SK-N-SH (cell line): Measurements from ENCODE around the gene YARS1. TPM values are rescaled to one million over a fixed set of nuclear protein-coding genes. Genes with fewer than 3 reads are reported as not detected.
A peak's percentile ranks its signal among the peaks of the same experiment; 100 is the strongest.

Experiments
- CTCF ChIA-PET: fragments of 300-600, 350-600 bp; formaldehyde crosslinking; extraction: SDS; loops from one replicate; lab custom pipeline; 2021; lab: Yijun Ruan, JAX
- POLR2A ChIA-PET: fragments of 350-600 bp; sonication (Branson Sonifier 250); formaldehyde crosslinking; extraction: SDS; loops from one replicate; lab custom pipeline; 2020; ENCODE audit warnings: antibody characterized with exemption, inconsistent platforms; lab: Yijun Ruan, JAX
- DNase-seq: peaks from one replicate; pipeline ENCODE4 v3.0.0; 2012
- H2AFZ ChIP-seq: fragments of 200-600 bp; sonication (generic); 2 replicates; pipeline ENCODE4 v1.8.1; 2016; ENCODE audit warnings: antibody characterized with exemption, mild to moderate bottlenecking, low read depth
- H3F3A ChIP-seq: fragments of 200-600 bp; sonication (generic); replicated peaks from 2 replicates; pipeline ENCODE3; 2016; ENCODE audit warnings: antibody characterized with exemption, mild to moderate bottlenecking; ENCODE audit not compliant: insufficient read depth
- H3K27ac ChIP-seq, 2 experiments: fragments of 200-500 bp in 1 of 2; fragments of 200-600 bp in 1 of 2; sonication (Bioruptor generic) in 1 of 2; sonication (generic), shearing (Covaris generic) in 1 of 2; 2 replicates each; pipeline versions ENCODE4 v1.5.1 to v1.6.1; 2014 to 2016; ENCODE audit warnings: low read depth in 2 of 2, inconsistent platforms in 1 of 2, low read length in 1 of 2, mild to moderate bottlenecking in 1 of 2, mixed read lengths in 1 of 2
- H3K27me3 ChIP-seq: fragments of 200-600 bp; sonication (generic), shearing (Covaris generic); 2 replicates; pipeline ENCODE4 v1.6.1; 2016; ENCODE audit warnings: mixed run types; ENCODE audit not compliant: insufficient read depth
- H3K36me3 ChIP-seq, 2 experiments: fragments of 200-500 bp in 1 of 2; fragments of 200-600 bp in 1 of 2; sonication (Bioruptor generic) in 1 of 2; sonication (generic) in 1 of 2; replicated peaks in 1 of 2; 2 replicates each; pipeline versions ENCODE3 to v1.5.1; 2014 to 2016; ENCODE audit warnings: low read length in 1 of 2, mild to moderate bottlenecking in 1 of 2; ENCODE audit not compliant: insufficient read depth in 2 of 2, control insufficient read depth in 1 of 2
- H3K4me1 ChIP-seq, 2 experiments: fragments of 200-500 bp in 1 of 2; fragments of 200-600 bp in 1 of 2; sonication (Bioruptor generic) in 1 of 2; sonication (generic), shearing (Covaris generic) in 1 of 2; 2 replicates each; pipeline versions ENCODE4 v1.5.1 to v1.6.1; 2014 to 2016; ENCODE audit warnings: low read depth in 1 of 2, low read length in 1 of 2, mixed run types in 1 of 2; ENCODE audit not compliant: insufficient read depth in 2 of 2, control insufficient read depth in 1 of 2
- H3K4me2 ChIP-seq: fragments of 200-600 bp; sonication (generic), shearing (Covaris generic); 2 replicates; pipeline ENCODE4 v1.6.1; 2017; ENCODE audit warnings: mixed run types
- H3K4me3 ChIP-seq, 2 experiments: fragments of 200-500 bp in 1 of 2; fragments of 200-600 bp in 1 of 2; sonication (Bioruptor generic) in 1 of 2; sonication (generic), shearing (Covaris generic) in 1 of 2; 2 replicates each; pipeline versions ENCODE4 v1.5.1 to v1.8.1; 2014 to 2016; ENCODE audit warnings: low read depth in 2 of 2, inconsistent platforms in 1 of 2, low read length in 1 of 2, mild to moderate bottlenecking in 1 of 2, mixed read lengths in 1 of 2, moderate library complexity in 1 of 2
- H3K79me2 ChIP-seq: fragments of 200-600 bp; sonication (generic); 2 replicates; pipeline ENCODE4 v1.8.1; 2017; ENCODE audit warnings: mild to moderate bottlenecking; ENCODE audit not compliant: insufficient read depth
- H3K9ac ChIP-seq: fragments of 200-600 bp; sonication (generic); 2 replicates; pipeline ENCODE4 v1.6.1; 2017; ENCODE audit warnings: mixed run types
- H3K9me2 ChIP-seq: fragments of 200-600 bp; sonication (generic); 2 replicates; pipeline ENCODE4 v1.6.1; 2017; ENCODE audit warnings: mixed run types
- H3K9me3 ChIP-seq: fragments of 200-600 bp; sonication (generic); 2 replicates; pipeline ENCODE4 v1.6.1; 2017; ENCODE audit warnings: mixed run types, mild to moderate bottlenecking, moderate library complexity
- H4K20me1 ChIP-seq: fragments of 200-600 bp; sonication (generic); 2 replicates; pipeline ENCODE4 v1.6.1; 2017; ENCODE audit warnings: mild to moderate bottlenecking, mixed run types; ENCODE audit not compliant: insufficient read depth
- CTCF ChIP-seq: fragments of 200-600 bp; sonication (generic); IDR thresholded peaks from 2 replicates; pipeline ENCODE4 v1.6.1; 2017; ENCODE audit warnings: antibody characterized with exemption, mild to moderate bottlenecking, moderate library complexity
- EZH2phosphoT487 ChIP-seq: fragments of 200-600 bp; sonication (generic); IDR thresholded peaks from 2 replicates; pipeline ENCODE4 v1.6.1; 2017; ENCODE audit warnings: low read depth, mixed run types, mild to moderate bottlenecking, antibody characterized with exemption, moderate library complexity, borderline replicate concordance
- GABPA ChIP-seq: IDR thresholded peaks from 2 replicates; pipeline ENCODE4 v1.4.0; 2012; ENCODE audit warnings: low read depth, mild to moderate bottlenecking
- IRF3 ChIP-seq: fragments of 150-350 bp; IDR thresholded peaks from 2 replicates; pipeline ENCODE4 v1.6.1; 2016; ENCODE audit warnings: mild to moderate bottlenecking, low read depth, low read length
- MAX ChIP-seq: IDR thresholded peaks from 2 replicates; pipeline ENCODE4 v1.4.0; 2012; ENCODE audit warnings: low read depth
- NFIC ChIP-seq: IDR thresholded peaks from 2 replicates; pipeline ENCODE4 v1.4.0; 2012; ENCODE audit warnings: borderline replicate concordance
- NRF1 ChIP-seq: IDR thresholded peaks from 2 replicates; pipeline ENCODE4 v1.6.1; 2012; ENCODE audit warnings: low read depth, mild to moderate bottlenecking, low read length
- PBX3 ChIP-seq: IDR thresholded peaks from 2 replicates; pipeline ENCODE4; 2012
- RXRA ChIP-seq: IDR thresholded peaks from 2 replicates; pipeline ENCODE4 v1.4.0; 2012; ENCODE audit warnings: low read depth, mild to moderate bottlenecking, borderline replicate concordance
- TAF1 ChIP-seq: IDR thresholded peaks from 2 replicates; pipeline ENCODE4 v1.6.1; 2012; ENCODE audit warnings: low read depth, mild to moderate bottlenecking, low read length, moderate library complexity, borderline replicate concordance
- USF2 ChIP-seq: fragments of 150-350 bp; IDR thresholded peaks from 2 replicates; pipeline ENCODE4 v1.6.1; 2017; ENCODE audit warnings: antibody characterized with exemption, low read length, low read depth, borderline replicate concordance
- WGBS: methylation state at CpG from one replicate; pipeline ENCODE4 v1.1.6; 2017; ENCODE audit warnings: low lambda C conversion rate; 5-methylcytosine and 5-hydroxymethylcytosine counted together
- polyA plus RNA-seq, 3 experiments: library from polyadenylated mRNA; depleted of rRNA; stranded (reverse); fragments of >200 nt; gene quantifications; 2 replicates each; pipeline ENCODE4 v1.2.3, GENCODE V29; 2012
- TF ChIP-seq, protein P1 (sequence below): IDR thresholded peaks from 2 replicates; pipeline ENCODE4 v1.4.0; 2012; ENCODE audit warnings: low read depth, borderline replicate concordance
- TF ChIP-seq, protein P2 (sequence below): IDR thresholded peaks from 2 replicates; pipeline ENCODE4 v1.4.0; 2012; ENCODE audit warnings: low read depth, borderline replicate concordance

Gene YARS1
- polyA plus RNA-seq, 1 of the 3 experiments (the other 2 are of a cell fraction) = 46.3 TPM

- Histone ChIP-seq H3K9me2 (no peaks in the 10 kb centered on the region), H3F3A (no peaks in the 10 kb centered on the region), H3K4me2 (peak overlapping the region; percentile 92), H2AFZ (peak overlapping the region; percentile 40), H4K20me1 (peaks cover 35% of the 10 kb centered on the region), H3K36me3 (peaks cover 0 to 27% of the 10 kb centered on the region in 2 experiments), H3K9me3 (no peaks in the 10 kb centered on the region), H3K4me3 (peak overlapping the region; percentile 78 to 98), H3K27me3 (no peaks in the 10 kb centered on the region), H3K9ac (peak overlapping the region; percentile 94), H3K27ac (peak overlapping the region; percentile 78 to 86), H3K4me1 (peaks cover 9 to 10% of the 10 kb centered on the region in 2 experiments; a peak in 2 of 4 replicates), H3K79me2 (peaks cover 91% of the 10 kb centered on the region)
- peak; percentile 44 for DNase-seq
- no peak for TF ChIP-seq RXRA
- TF ChIP-seq EZH2phosphoT487 = no peak
- no peak for TF ChIP-seq GABPA
- TF ChIP-seq, protein P1, sequence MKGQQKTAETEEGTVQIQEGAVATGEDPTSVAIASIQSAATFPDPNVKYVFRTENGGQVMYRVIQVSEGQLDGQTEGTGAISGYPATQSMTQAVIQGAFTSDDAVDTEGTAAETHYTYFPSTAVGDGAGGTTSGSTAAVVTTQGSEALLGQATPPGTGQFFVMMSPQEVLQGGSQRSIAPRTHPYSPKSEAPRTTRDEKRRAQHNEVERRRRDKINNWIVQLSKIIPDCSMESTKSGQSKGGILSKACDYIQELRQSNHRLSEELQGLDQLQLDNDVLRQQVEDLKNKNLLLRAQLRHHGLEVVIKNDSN = no peak
- TF ChIP-seq NFIC = no peak
- TF ChIP-seq PBX3 = no peak
- no peak for TF ChIP-seq MAX
- no peak for TF ChIP-seq USF2
- TF ChIP-seq NRF1 = no peak
- no peak for TF ChIP-seq IRF3
- no peak for TF ChIP-seq TAF1
- TF ChIP-seq, protein P2, sequence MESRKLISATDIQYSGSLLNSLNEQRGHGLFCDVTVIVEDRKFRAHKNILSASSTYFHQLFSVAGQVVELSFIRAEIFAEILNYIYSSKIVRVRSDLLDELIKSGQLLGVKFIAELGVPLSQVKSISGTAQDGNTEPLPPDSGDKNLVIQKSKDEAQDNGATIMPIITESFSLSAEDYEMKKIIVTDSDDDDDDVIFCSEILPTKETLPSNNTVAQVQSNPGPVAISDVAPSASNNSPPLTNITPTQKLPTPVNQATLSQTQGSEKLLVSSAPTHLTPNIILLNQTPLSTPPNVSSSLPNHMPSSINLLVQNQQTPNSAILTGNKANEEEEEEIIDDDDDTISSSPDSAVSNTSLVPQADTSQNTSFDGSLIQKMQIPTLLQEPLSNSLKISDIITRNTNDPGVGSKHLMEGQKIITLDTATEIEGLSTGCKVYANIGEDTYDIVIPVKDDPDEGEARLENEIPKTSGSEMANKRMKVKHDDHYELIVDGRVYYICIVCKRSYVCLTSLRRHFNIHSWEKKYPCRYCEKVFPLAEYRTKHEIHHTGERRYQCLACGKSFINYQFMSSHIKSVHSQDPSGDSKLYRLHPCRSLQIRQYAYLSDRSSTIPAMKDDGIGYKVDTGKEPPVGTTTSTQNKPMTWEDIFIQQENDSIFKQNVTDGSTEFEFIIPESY = no peak
- TF ChIP-seq CTCF = no peak
- ChIA-PET POLR2A (interaction anchor here (1.3 kb wide), 1 partner anchor 42 kb away, joined by 3 read pairs; no protein-coding TSS in a partner anchor), CTCF (interaction anchor here (1.0 to 2.0 kb wide), 6 partner anchors 11 to 105 kb away, joined by 3 to 9 read pairs (median 4); no protein-coding TSS in a partner anchor)
- under 1% methylated on average over 15 of the region's 15 CpGs for WGBS
Measured at GRCh38 chr1:32816676-32817158, 441 bp downstream of the YARS1 start.
